Spleen (tissue), 11 donors: Measurements from ENCODE around the gene C9orf153. TPM values are rescaled to one million over a fixed set of nuclear protein-coding genes. Genes with fewer than 3 reads are reported as not detected.

Experiments used
- DNase-seq: peaks from one replicate; pipeline ENCODE4 v3.0.0-alpha.2; 2020
- H3K27ac ChIP-seq, 8 donors: fragments of 200-600 bp; sonication (generic) in 7 of 8; 1 replicate in 4 of 8; 2 replicates in 4 of 8; pipeline versions ENCODE4 v1.5.0 to v1.8.0; 2016 to 2021; ENCODE audit warnings: inconsistent platforms in 4 of 8, mild to moderate bottlenecking in 4 of 8, moderate library complexity in 1 of 8
- H3K27me3 ChIP-seq, 7 donors: fragments of 200-600 bp; sonication (generic) in 6 of 7; replicated peaks in 1 of 7; 1 replicate in 4 of 7; 2 replicates in 3 of 7; pipeline versions ENCODE4 v1.5.0 to v1.8.0; 2016 to 2021; ENCODE audit warnings: inconsistent platforms in 3 of 7, mild to moderate bottlenecking in 1 of 7
- H3K36me3 ChIP-seq, 6 donors: fragments of 200-600 bp; sonication (generic) in 5 of 6; 1 replicate in 4 of 6; 2 replicates in 2 of 6; pipeline versions ENCODE4 v1.5.0 to v1.8.0; 2016 to 2021; ENCODE audit warnings: inconsistent platforms in 2 of 6
- H3K4me1 ChIP-seq, 6 donors: fragments of 200-600 bp; sonication (generic) in 5 of 6; 1 replicate in 3 of 6; 2 replicates in 3 of 6; pipeline versions ENCODE4 v1.5.0 to v1.8.0; 2016 to 2021; ENCODE audit warnings: inconsistent platforms in 3 of 6
- H3K4me3 ChIP-seq, 8 donors: fragments of 200-600 bp; sonication (generic) in 7 of 8; 1 replicate in 4 of 8; 2 replicates in 4 of 8; pipeline versions ENCODE4 v1.5.0 to v1.8.0; 2016 to 2021; ENCODE audit warnings: inconsistent platforms in 4 of 8, mild to moderate bottlenecking in 4 of 8, moderate library complexity in 2 of 8
- H3K9me3 ChIP-seq, 8 donors: fragments of 200-600 bp; sonication (generic) in 7 of 8; 1 replicate in 4 of 8; 2 replicates in 4 of 8; pipeline versions ENCODE4 v1.5.0 to v1.8.0; 2016 to 2021; ENCODE audit warnings: inconsistent platforms in 4 of 8
- CTCF ChIP-seq, 11 experiments: fragments of 200-600 bp in 7 of 11; fragments of 450-650 bp in 4 of 11; sonication (generic) in 4 of 11; IDR thresholded peaks in 8 of 11; conservative IDR thresholded peaks in 3 of 11; 1 replicate in 7 of 11; 2 replicates in 4 of 11; pipeline versions ENCODE4 v1.4.0 to v1.8.0; 2016 to 2021; ENCODE audit warnings: antibody characterized with exemption in 11 of 11, inconsistent platforms in 4 of 11, mild to moderate bottlenecking in 1 of 11
- POLR2A ChIP-seq, 3 donors: fragments of 450-650 bp; IDR thresholded peaks; one replicate each; pipeline ENCODE4 v1.5.1; 2017; ENCODE audit warnings: antibody characterized with exemption in 3 of 3, mild to moderate bottlenecking in 1 of 3
- POLR2AphosphoS5 ChIP-seq, 3 donors: sonication (generic); formaldehyde crosslinking; IDR thresholded peaks; one replicate each; pipeline ENCODE4 v1.5.1; 2017; ENCODE audit warnings: antibody characterized with exemption in 3 of 3
- WGBS, 5 donors: extraction: QIAGEN DNeasy Blood & Tissue Kit in 3 of 5; methylation state at CpG; one replicate each; pipeline versions ENCODE4 v1.1.5 to v1.1.7; 2013 to 2018; 5-methylcytosine and 5-hydroxymethylcytosine counted together
- intact Hi-C: fragments of 100-400 bp; cut with DNase I; formaldehyde crosslinking; loops from one replicate; pipeline ENCODE4 v1.15.0; 2023; ENCODE audit warnings: low total_unique reads
- polyA plus RNA-seq, 3 donors: library from polyadenylated mRNA; stranded (reverse); fragments of 200-250 nt; gene quantifications; one replicate each; pipeline ENCODE4 v1.2.1, GENCODE V29; 2013
- total RNA-seq, 7 donors: library from RNA; depleted of rRNA in 3 of 7; stranded (reverse); fragments of >200 nt in 3 of 7; fragmentation: NEBNext Ultra II Directional in 4 of 7; extraction: Animal tissue kit (Norgen Biotek cat#: 25700) in 4 of 7; gene quantifications; one replicate each; pipeline versions ENCODE4 v1.1.0 to v1.2.1, GENCODE V29; 2016 to 2021
- donor health status: healthy with polysubstance abuse.
- donor health status: DM: no; HTN: no; CAD: no; lungs with moderate emphysema.
- donor health status: DM: no; HTN: no; CAD: no.
- donor health status: Bipolar disorder and iron deficiency.
- donor health status: healthy.
- donor health status: DM: no; HTN: no; CAD: no.
- donor health status: DM: yes; HTN: yes; CAD: no.

Gene C9orf153
- total and polyA plus RNA-seq, 10 donors: 0.13 to 1.9 (median 0.43) TPM

DNA sequence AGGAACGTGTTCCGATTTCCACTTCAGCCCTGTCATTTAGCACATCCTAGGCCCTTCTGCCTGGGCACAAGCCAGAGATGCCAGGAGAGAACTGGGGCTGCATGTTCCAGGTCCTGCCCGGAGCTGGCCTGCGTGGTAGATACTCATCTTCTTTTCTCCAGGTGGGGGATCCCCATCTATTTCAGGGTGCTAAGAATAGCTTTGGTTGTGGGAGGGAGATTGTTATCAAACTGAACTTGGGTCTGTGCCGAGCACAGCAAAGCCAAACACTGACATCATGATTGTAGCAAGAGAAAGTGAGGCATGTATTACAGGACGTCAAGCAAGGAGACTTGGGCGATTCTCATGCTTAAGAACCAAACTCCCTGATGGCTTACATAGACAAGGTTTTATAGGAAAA is 18.2 kb downstream of the C9orf153 start:
- Histone ChIP-seq H3K4me3 (no peak overlapping the region), H3K27ac (no peak overlapping the region), H3K4me1 (peaks cover 0 to 8% (median 0%) of the 10 kb centered on the region in 6 donors), H3K36me3 (no peaks in the 10 kb centered on the region), H3K9me3 (no peaks in the 10 kb centered on the region), H3K27me3 (no peaks in the 10 kb centered on the region)
- intact Hi-C loops: no loop called here
- TF ChIP-seq CTCF (IDR thresholded peaks at IDR 0.05 in 8 of 11, conservative IDR thresholded peaks at IDR 0.05 in 3 of 11) (no peak), POLR2A (IDR thresholded peaks at IDR 0.05) (no peak), POLR2AphosphoS5 (IDR thresholded peaks at IDR 0.05) (no peak)
- DNase-seq: no peak
- 66 to 82% (median 73%) methylated on average over 7 of the region's 7 CpGs for WGBS, 5 donors

DNA sequence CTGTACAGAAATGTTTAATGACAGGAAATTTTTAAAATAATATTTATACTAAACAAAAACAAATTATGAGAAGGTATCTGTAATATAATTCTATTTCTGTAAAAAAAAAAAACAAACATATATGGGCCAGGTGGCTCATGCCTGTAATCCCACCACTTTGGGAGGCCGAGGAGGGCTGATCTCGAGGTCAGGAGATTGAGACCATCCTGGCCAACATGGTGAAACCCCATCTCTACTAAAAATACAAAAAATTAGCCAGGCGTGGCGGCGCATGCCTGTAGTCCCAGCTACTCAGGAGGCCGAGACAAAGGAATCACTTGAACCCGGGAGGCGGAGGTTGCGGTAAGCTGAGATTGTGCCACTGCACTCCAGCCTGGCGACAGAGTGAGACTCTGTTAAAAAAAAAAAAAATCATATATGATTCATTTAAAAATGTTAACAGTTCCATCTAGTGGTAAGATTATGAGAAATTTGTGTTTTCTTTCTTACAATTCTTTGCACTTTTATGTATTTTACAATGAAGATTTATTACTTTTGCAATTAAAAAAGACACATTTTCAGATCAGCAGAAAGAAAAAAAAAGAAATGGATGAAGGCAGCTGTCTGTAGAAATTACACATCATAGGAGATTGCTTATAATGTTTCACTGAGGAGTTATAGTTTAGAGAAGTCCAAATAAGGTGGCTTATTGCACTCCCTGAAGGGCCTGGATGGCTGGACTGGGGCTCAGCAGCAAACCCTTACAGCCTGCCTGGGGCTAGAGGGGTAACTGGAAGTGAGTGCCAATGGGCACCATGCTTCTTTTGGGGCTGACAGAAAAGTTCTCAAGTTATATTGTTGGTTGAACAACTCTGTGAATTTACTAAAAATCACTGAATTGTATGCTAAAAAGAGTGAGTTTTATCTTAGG is 20.3 kb downstream of the C9orf153 start:
- Histone ChIP-seq H3K27ac (no peak overlapping the region), H3K4me1 (peaks cover 0 to 8% (median 0%) of the 10 kb centered on the region in 6 donors), H3K36me3 (no peaks in the 10 kb centered on the region), H3K27me3 (no peaks in the 10 kb centered on the region), H3K4me3 (no peak overlapping the region), H3K9me3 (no peaks in the 10 kb centered on the region)
- DNase-seq: no peak
- intact Hi-C loops: no loop called here
- TF ChIP-seq CTCF (IDR thresholded peaks at IDR 0.05 in 8 of 11, conservative IDR thresholded peaks at IDR 0.05 in 3 of 11): no peak
- no peak for TF ChIP-seq POLR2AphosphoS5 (IDR thresholded peaks at IDR 0.05)
- no peak for TF ChIP-seq POLR2A (IDR thresholded peaks at IDR 0.05)
- 64 to 83% (median 73%) methylated on average over 10 of the region's 10 CpGs for WGBS, 5 donors

- WGBS, 5 donors: 76 to 93% (median 90%) methylated on average over 2 of the region's 2 CpGs
- Histone ChIP-seq H3K27me3 (no peaks in the 10 kb centered on the region), H3K4me1 (no peaks in the 10 kb centered on the region), H3K4me3 (no peak overlapping the region), H3K36me3 (no peaks in the 10 kb centered on the region), H3K9me3 (peaks cover 0 to 3% (median 0%) of the 10 kb centered on the region in 8 donors), H3K27ac (no peak overlapping the region)
- TF ChIP-seq POLR2A (IDR thresholded peaks at IDR 0.05) (no peak), POLR2AphosphoS5 (IDR thresholded peaks at IDR 0.05) (no peak), CTCF (IDR thresholded peaks at IDR 0.05 in 8 of 11, conservative IDR thresholded peaks at IDR 0.05 in 3 of 11) (no peak)
- intact Hi-C loops: no loop called here
- no peak for DNase-seq
Measured at GRCh38 chr9:86230858-86231257, 28.6 kb downstream of the C9orf153 start.

DNA sequence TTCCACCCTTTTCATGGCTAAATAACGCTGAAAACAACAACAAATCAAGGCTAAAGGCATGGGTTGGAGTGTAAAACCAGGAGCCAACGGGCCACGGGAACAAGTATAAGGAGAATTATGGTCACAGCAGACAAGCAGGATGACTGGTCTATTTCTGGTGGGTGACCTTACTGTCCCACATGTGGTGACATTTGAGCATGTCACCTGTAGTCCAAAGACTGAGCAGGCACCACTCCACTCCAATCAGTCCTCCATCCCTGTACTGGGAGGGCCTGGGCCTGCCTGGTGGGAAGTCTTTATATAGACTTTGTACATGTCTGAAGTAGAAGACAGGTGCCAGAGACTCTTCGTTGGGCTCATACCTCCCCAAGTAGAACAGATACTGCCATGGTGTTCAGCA is 36.8 kb downstream of the C9orf153 start:
- intact Hi-C loops: no loop called here
- Histone ChIP-seq H3K27ac (no peak overlapping the region), H3K4me1 (no peaks in the 10 kb centered on the region), H3K9me3 (no peaks in the 10 kb centered on the region), H3K36me3 (no peaks in the 10 kb centered on the region), H3K27me3 (no peaks in the 10 kb centered on the region), H3K4me3 (no peak overlapping the region)
- WGBS, 5 donors: 73 to 90% (median 79%) methylated on average over 4 of the region's 4 CpGs
- no peak for DNase-seq
- no peak for TF ChIP-seq POLR2AphosphoS5 (IDR thresholded peaks at IDR 0.05)
- TF ChIP-seq POLR2A (IDR thresholded peaks at IDR 0.05): no peak
- no peak for TF ChIP-seq CTCF (IDR thresholded peaks at IDR 0.05 in 8 of 11, conservative IDR thresholded peaks at IDR 0.05 in 3 of 11)
